Putamen (tissue), 1 donor: ENCODE data around the gene ZNF385D.

ENCODE experiments used
- DNase-seq: peaks from one replicate; pipeline ENCODE4 v3.0.0-alpha.2; 2016; ENCODE audit warnings: low spot score

The ZNF385D gene

DNA sequence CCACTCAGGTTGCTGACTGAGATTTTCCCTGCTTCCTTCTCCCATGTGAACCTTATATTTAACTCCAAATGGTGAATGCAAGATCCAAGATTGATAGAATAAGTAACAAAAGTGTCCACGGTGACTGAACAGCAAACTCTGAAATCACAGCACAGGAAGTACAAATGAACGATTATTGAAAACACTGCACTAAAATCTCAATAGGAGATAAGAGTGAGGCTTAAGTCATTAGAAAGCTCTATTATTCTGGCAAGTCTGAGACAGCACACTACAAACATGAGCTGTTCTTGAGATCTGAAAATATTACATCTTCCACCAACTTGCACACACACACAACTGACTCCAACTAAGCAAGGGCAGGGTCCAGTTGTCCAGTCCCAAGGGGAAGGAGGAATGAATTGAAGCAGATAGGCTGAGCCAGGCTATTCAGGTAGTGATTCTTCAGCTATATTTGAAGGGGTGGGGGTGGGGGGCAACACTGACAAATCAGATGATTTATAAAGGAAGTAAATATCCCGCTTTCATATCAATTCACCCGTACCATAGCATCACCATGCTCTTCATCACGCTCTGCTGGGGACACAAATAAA, 2.9 kb downstream of the ZNF385D start:
- no peak for DNase-seq

DNA sequence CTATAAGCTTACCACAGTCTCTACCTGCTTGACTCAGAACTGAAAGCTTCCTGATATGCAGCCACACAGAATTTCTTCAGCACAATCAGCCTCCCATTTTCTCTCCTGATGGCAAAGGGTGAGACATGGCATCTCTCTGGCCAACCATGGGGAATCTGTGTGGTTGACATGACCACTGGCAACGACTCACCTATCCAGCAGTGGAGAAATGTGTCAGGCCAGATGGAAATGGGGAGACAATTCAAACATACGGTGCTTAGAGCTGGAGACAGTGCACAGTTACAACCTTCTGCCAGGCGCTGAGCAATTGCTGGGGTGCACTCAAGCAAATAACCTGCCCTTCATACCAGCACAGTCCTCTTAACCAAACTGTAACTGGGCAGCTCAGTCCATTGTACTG, 3.6 kb downstream of the ZNF385D start:
- no peak for DNase-seq

GRCh38 chr3:21745966-21746365, 5.0 kb downstream of the ZNF385D start:
- no peak for DNase-seq

DNA sequence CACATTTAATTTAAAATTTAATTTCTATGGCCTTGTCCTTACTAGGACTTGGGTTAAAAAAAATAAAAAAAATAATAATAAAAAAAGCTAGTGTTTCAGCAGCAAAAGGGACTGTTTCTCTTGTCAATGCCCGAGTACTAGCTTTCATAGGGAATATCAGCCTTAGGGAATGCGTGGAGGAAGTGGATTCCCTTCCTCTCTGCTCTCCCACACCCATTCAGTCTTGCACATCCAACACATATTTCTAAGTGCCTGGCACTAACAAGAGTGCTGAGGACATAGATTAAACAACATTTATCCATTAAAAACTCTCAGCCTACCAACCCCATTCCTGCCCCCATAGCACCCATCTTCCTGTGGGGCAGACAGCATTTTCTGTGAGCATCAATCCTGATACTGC, 6.2 kb downstream of the ZNF385D start:
- DNase-seq: no peak

- no peak for DNase-seq
Measured at GRCh38 chr3:21738935-21739702, 11.9 kb downstream of the ZNF385D start.

DNA sequence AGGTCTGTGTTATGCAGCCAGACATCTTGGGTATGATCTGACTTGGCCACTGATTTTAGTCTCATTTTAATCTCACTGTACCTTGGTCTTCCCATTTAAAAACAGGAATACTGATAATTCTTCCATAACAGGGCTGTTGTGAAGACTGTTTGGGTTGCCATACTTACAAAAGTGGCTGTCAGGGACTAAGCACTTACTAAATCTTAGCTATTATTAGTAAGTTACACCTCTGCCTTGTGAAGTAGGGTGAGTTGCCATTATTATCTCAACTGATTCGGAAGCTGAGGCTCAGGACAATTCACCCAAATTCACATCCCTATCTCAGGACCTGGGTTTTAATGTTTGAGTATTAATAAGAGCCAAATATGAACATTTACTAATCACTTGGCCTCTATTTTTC, 12.7 kb downstream of the ZNF385D start:
- no peak for DNase-seq

DNA sequence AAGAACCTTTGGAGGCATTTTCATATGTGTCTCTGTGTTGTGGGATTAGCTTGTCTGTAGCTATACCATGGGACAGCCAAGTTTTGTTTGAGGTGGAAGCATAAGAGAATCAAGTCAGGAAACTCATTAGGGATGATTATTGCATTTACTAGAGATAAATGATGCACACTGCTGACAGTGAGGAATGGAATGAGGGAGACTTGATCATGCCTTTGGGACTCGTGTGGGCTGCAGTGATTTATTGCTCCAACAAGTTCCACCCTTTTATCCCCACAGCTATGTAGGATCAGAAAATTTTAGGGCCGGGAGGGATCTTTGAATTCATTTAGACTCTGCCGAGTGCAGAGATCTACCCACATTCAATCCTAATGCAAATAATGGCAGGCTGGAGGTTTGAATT, 16.3 kb downstream of the ZNF385D start:
- no peak for DNase-seq

GRCh38 chr3:21729888-21730459, 21.0 kb downstream of the ZNF385D start:
- DNase-seq: no peak

DNA sequence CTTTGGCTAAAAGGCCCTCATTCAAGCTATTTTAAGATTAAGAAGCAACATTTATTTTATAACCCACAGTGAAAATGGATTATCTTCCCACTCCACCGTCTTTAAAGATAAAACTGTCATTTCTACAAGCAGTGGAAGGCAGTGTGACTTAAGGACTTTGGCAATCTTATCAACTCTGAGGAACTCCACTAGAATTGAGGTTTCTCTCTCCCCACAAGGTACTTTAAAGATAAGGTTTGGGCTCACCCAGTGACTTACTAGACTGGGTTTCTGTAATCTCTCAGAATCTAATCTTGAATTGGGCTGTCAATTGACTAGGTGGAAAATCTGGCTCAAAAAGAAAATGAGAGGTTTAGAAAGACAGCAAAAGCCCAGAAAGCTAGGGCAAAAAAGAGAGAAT, 21.7 kb downstream of the ZNF385D start:
- DNase-seq: no peak

- DNase-seq: no peak
Measured at GRCh38 chr3:21722768-21723167, 28.2 kb downstream of the ZNF385D start.

- no peak for DNase-seq
Measured at GRCh38 chr3:21722301-21722700, 28.7 kb downstream of the ZNF385D start.

- DNase-seq: no peak
Measured at GRCh38 chr3:21718943-21719591, 31.9 kb downstream of the ZNF385D start.

DNA sequence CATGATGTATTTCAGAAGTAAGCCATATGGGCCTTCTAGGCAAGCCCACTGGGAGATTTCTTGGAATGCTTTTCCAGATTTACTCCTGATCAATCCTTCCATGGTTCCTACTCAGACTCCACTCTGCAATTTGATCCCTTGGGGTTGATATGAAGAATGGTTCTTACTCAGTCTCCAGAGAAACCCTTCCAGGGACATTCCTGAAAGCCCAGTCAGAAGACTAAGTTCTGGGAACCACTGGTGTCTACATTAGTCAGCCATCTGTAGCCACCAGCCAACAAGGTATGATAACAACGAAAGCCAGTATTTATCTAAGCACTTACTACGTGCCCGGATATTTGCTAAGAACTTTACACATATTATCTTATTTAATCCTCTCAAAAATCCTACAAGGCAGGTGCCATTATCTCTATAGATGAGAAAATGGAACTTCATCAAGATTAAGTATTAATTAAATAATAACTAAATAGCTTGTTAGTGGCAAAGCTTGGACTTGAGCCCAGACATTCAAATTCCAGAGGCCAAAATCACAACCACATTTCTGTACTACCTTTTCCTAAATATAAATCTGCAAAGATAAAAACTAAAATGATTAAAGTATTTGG, 32.7 kb downstream of the ZNF385D start:
- DNase-seq: no peak

GRCh38 chr3:21715662-21716061, 35.3 kb downstream of the ZNF385D start:
- no peak for DNase-seq

DNA sequence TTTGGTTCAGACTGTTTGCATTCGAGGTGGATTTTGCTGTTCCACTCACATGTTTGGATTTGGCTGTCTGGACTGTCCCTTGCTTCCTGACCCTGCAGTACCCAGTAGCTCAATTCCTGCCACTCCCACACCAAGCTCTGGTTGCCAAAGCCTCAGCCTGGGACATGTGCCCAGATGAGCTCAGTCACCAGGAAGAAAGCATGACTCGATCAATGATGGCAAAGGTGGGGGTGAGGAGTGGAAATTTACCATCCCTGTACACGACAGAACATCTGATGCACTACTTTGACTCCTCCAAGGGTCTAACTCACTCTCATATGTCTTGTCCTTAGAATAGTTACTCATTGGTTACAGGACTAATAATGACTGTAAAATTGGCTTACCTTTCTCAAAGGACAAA, 45.2 kb downstream of the ZNF385D start:
- no peak for DNase-seq

DNA sequence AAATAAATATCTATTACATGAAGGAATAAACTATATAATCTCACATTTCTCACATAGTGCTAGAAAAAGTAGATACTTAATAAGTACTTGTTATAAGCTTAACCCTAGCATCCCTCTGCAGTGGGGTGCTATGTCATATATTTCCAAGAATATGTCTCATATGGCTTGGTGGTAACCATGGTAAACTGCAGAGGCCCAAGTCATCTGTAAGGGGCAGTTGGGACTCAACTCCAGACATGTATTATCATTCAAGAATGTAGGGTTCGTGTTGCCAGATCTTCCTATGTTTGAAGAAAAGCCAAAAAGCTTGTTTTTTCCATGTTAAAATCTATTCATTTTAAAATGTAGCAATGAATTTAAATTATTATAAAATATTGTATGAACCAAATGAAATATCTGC, 46.2 kb downstream of the ZNF385D start:
- DNase-seq: no peak

DNA sequence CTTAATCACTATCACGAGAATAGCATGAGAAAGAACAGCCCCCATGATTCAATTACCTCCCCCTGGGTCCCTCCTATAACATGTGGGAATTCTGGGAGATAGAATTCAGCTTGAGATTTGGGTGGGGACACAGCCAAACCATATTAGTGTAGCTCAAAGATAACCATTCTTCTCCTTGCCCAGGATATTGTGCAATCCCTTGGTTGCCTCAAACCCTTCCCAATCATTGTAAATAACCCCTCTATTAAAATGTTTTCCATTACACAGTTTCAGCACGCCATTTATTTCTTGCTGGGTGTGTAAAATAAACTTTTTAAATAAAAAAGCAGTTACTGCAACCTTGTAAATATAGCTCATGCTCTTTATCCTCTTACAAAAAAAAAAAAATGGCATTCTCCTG, 47.7 kb downstream of the ZNF385D start:
- DNase-seq: no peak

GRCh38 chr3:21697707-21698106, 53.3 kb downstream of the ZNF385D start:
- no peak for DNase-seq

DNA sequence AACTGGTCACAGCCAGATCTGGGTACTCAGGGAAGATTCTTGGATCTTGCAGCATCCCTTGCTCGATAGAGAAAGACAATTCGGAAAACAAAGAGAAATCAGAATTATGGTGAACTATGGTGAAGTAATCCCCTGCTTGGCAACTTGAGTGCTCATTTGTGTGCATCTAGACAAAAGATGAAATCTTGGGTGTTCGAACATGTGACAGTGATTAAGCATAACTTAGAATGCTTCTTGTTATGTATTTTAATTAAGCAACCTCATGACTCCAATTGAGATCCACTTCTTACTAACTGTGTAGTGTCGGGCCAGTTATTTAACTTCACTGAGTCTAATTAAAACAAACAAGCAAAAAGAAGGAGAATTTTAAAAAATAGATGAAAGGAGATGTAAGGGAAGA, 56.5 kb downstream of the ZNF385D start:
- DNase-seq: no peak

GRCh38 chr3:21691036-21691435, 60.0 kb downstream of the ZNF385D start:
- DNase-seq: no peak

DNA sequence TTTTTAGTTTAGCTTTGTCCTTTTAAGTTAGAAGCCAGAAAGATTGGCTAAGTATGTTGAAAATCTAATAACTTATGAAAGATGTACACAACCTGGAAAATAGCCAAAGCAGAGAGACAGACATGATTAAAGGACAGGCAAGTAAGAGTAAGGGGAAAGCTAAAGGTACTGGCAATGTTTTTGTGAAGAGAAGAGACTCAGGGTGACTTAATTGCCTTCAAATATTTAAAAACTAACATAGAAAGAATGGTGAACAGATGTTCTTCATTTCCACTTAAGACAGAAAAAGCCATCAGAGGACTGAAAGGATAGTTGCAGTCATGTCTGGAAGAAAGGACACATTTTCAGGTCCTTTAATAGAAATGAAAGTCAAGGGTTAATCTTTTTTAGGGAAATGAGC, 68.8 kb downstream of the ZNF385D start:
- DNase-seq: no peak

DNA sequence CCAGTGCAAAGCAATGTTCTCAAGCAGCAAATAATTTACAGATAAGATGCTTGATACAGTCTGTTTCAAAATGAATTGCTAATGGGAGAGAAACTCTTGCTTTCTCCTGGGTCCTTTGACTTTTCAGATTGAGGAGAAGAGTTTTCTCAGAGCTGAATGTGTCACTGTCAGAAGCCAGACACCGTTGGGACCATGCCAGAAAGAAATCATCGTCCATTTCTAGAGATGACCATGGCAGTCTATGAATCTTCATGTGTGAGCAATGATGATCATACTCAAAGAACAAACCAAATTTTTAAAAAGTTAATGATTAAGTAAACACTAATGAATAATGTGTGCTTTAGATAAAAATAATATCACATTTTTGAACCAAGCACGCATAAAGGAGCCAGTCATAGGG, 77.6 kb downstream of the ZNF385D start:
- no peak for DNase-seq

DNA sequence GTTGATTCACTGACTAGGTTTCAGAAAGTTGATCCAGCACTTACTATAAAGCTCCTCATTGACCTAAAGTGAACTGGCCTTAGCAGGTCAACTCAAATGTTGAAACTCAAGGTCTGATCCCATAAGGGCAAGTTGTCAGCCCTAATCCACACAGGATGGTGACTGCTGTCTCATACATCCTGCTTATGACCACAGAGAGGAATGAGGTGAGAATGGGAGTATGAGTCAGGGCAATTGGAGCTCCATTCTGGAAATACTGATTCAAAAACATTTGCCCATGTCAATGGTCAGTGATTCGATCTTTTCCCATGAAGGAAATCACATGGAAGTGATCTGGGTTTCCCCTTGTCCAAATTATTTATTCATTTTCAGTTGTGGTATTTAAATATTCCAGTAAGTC, 78.7 kb downstream of the ZNF385D start:
- no peak for DNase-seq
